Spleen (tissue), 11 donors: ENCODE measurements around the gene PIK3C2G. TPM values are rescaled to one million over a fixed set of nuclear protein-coding genes. Genes with fewer than 3 reads are reported as not detected.

Experiments
- DNase-seq: peaks from one replicate; pipeline ENCODE4 v3.0.0-alpha.2; 2020
- H3K27ac ChIP-seq, 8 donors: fragments of 200-600 bp; sonication (generic) in 7 of 8; 1 replicate in 4 of 8; 2 replicates in 4 of 8; pipeline versions ENCODE4 v1.5.0 to v1.8.0; 2016 to 2021; ENCODE audit warnings: inconsistent platforms in 4 of 8, mild to moderate bottlenecking in 4 of 8, moderate library complexity in 1 of 8
- H3K27me3 ChIP-seq, 7 donors: fragments of 200-600 bp; sonication (generic) in 6 of 7; replicated peaks in 1 of 7; 1 replicate in 4 of 7; 2 replicates in 3 of 7; pipeline versions ENCODE4 v1.5.0 to v1.8.0; 2016 to 2021; ENCODE audit warnings: inconsistent platforms in 3 of 7, mild to moderate bottlenecking in 1 of 7
- H3K36me3 ChIP-seq, 6 donors: fragments of 200-600 bp; sonication (generic) in 5 of 6; 1 replicate in 4 of 6; 2 replicates in 2 of 6; pipeline versions ENCODE4 v1.5.0 to v1.8.0; 2016 to 2021; ENCODE audit warnings: inconsistent platforms in 2 of 6
- H3K4me1 ChIP-seq, 6 donors: fragments of 200-600 bp; sonication (generic) in 5 of 6; 1 replicate in 3 of 6; 2 replicates in 3 of 6; pipeline versions ENCODE4 v1.5.0 to v1.8.0; 2016 to 2021; ENCODE audit warnings: inconsistent platforms in 3 of 6
- H3K4me3 ChIP-seq, 8 donors: fragments of 200-600 bp; sonication (generic) in 7 of 8; 1 replicate in 4 of 8; 2 replicates in 4 of 8; pipeline versions ENCODE4 v1.5.0 to v1.8.0; 2016 to 2021; ENCODE audit warnings: inconsistent platforms in 4 of 8, mild to moderate bottlenecking in 4 of 8, moderate library complexity in 2 of 8
- H3K9me3 ChIP-seq, 8 donors: fragments of 200-600 bp; sonication (generic) in 7 of 8; 1 replicate in 4 of 8; 2 replicates in 4 of 8; pipeline versions ENCODE4 v1.5.0 to v1.8.0; 2016 to 2021; ENCODE audit warnings: inconsistent platforms in 4 of 8
- POLR2A ChIP-seq, 3 donors: fragments of 450-650 bp; IDR thresholded peaks; one replicate each; pipeline ENCODE4 v1.5.1; 2017; ENCODE audit warnings: antibody characterized with exemption in 3 of 3, mild to moderate bottlenecking in 1 of 3
- POLR2AphosphoS5 ChIP-seq, 3 donors: sonication (generic); formaldehyde crosslinking; IDR thresholded peaks; one replicate each; pipeline ENCODE4 v1.5.1; 2017; ENCODE audit warnings: antibody characterized with exemption in 3 of 3
- WGBS, 5 donors: extraction: QIAGEN DNeasy Blood & Tissue Kit in 3 of 5; methylation state at CpG; one replicate each; pipeline versions ENCODE4 v1.1.5 to v1.1.7; 2013 to 2018; 5-methylcytosine and 5-hydroxymethylcytosine counted together
- intact Hi-C: fragments of 100-400 bp; cut with DNase I; formaldehyde crosslinking; loops from one replicate; pipeline ENCODE4 v1.15.0; 2023; ENCODE audit warnings: low total_unique reads
- polyA plus RNA-seq, 3 donors: library from polyadenylated mRNA; stranded (reverse); fragments of 200-250 nt; gene quantifications; one replicate each; pipeline ENCODE4 v1.2.1, GENCODE V29; 2013
- total RNA-seq, 7 donors: library from RNA; depleted of rRNA in 3 of 7; stranded (reverse); fragments of >200 nt in 3 of 7; fragmentation: NEBNext Ultra II Directional in 4 of 7; extraction: Animal tissue kit (Norgen Biotek cat#: 25700) in 4 of 7; gene quantifications; one replicate each; pipeline versions ENCODE4 v1.1.0 to v1.2.1, GENCODE V29; 2016 to 2021
- TF ChIP-seq, protein P1 (sequence below), 11 experiments: fragments of 200-600 bp in 7 of 11; fragments of 450-650 bp in 4 of 11; sonication (generic) in 4 of 11; IDR thresholded peaks in 8 of 11; conservative IDR thresholded peaks in 3 of 11; 1 replicate in 7 of 11; 2 replicates in 4 of 11; pipeline versions ENCODE4 v1.4.0 to v1.8.0; 2016 to 2021; ENCODE audit warnings: antibody characterized with exemption in 11 of 11, inconsistent platforms in 4 of 11, mild to moderate bottlenecking in 1 of 11
- donor health status: healthy with polysubstance abuse.
- donor health status: DM: no; HTN: no; CAD: no; lungs with moderate emphysema.
- donor health status: DM: no; HTN: no; CAD: no.
- donor health status: Bipolar disorder and iron deficiency.
- donor health status: healthy.
- donor health status: DM: no; HTN: no; CAD: no.
- donor health status: DM: yes; HTN: yes; CAD: no.

The PIK3C2G gene
- total and polyA plus RNA-seq, 10 donors, result not detected

DNA sequence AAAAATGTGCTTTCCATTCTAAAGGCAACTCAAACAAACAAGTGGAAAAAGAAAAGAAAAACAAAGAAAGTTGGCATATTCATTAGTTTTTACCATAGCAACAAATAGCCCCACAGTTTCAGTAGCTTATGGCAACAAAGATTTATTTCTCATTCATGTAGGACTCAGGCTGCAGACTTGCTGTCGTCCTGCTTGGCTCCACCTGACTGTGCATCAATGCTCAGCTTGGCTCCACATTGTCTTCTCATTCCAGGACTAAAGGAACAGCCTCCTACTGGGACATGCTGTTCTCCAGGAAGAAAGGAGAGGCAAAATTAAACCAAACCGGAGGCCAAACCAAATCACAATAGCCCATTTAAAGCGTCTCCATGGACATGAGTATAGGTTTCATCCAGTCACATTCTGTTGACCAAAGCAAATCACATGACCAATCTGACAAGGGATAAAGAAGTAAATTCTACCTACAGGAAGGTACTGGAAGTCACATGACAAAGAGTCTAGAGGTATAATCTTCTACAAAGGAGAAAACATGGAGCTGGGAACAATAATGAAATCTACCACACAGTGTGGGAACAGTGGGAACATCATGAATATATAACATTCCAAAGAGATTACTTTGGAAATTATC, 222.5 kb downstream of the PIK3C2G start:
- DNase-seq, result no peak
- Histone ChIP-seq H3K4me1 (no peaks in the 10 kb centered on the region), H3K27me3 (no peaks in the 10 kb centered on the region), H3K4me3 (no peak overlapping the region), H3K27ac (no peak overlapping the region), H3K36me3 (no peaks in the 10 kb centered on the region), H3K9me3 (no peaks in the 10 kb centered on the region)
- 80 to 90% (median 88%) methylated on average over 3 of the region's 3 CpGs for WGBS, 5 donors
- TF ChIP-seq, protein P1, sequence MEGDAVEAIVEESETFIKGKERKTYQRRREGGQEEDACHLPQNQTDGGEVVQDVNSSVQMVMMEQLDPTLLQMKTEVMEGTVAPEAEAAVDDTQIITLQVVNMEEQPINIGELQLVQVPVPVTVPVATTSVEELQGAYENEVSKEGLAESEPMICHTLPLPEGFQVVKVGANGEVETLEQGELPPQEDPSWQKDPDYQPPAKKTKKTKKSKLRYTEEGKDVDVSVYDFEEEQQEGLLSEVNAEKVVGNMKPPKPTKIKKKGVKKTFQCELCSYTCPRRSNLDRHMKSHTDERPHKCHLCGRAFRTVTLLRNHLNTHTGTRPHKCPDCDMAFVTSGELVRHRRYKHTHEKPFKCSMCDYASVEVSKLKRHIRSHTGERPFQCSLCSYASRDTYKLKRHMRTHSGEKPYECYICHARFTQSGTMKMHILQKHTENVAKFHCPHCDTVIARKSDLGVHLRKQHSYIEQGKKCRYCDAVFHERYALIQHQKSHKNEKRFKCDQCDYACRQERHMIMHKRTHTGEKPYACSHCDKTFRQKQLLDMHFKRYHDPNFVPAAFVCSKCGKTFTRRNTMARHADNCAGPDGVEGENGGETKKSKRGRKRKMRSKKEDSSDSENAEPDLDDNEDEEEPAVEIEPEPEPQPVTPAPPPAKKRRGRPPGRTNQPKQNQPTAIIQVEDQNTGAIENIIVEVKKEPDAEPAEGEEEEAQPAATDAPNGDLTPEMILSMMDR (IDR thresholded peaks at IDR 0.05 in 8 of 11, conservative IDR thresholded peaks at IDR 0.05 in 3 of 11), result no peak
- TF ChIP-seq POLR2AphosphoS5 (IDR thresholded peaks at IDR 0.05) (no peak), POLR2A (IDR thresholded peaks at IDR 0.05) (no peak)
- intact Hi-C loops, result no loop called here

DNA sequence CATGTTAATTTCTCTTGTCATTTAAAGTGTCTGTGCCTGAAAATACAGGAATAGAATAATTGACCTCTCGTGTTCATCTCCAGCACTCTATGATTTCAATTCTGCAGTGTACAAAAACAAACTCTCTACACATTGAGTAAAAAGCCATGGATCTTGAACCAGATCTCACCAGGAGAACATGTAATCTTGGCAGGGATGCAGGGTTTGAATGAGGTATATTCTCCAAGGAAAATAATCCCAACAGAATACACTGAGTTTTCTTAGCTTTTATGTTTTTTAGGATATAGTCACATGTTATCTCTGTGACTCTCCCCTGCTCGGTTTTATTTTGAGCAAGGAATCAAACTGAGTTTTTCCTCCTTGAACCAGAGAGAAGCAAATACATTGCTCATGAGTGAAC, 224.7 kb downstream of the PIK3C2G start:
- Histone ChIP-seq H3K9me3 (no peaks in the 10 kb centered on the region), H3K36me3 (no peaks in the 10 kb centered on the region), H3K4me1 (no peaks in the 10 kb centered on the region), H3K27ac (no peak overlapping the region), H3K4me3 (no peak overlapping the region), H3K27me3 (no peaks in the 10 kb centered on the region)
- TF ChIP-seq POLR2A (IDR thresholded peaks at IDR 0.05) (no peak), POLR2AphosphoS5 (IDR thresholded peaks at IDR 0.05) (no peak)
- TF ChIP-seq, protein P1 (IDR thresholded peaks at IDR 0.05 in 8 of 11, conservative IDR thresholded peaks at IDR 0.05 in 3 of 11), result no peak
- intact Hi-C loops, result no loop called here
- no peak for DNase-seq
- WGBS, 5 donors, result 66 to 82% (median 69%) methylated on average over 2 of the region's 2 CpGs

DNA sequence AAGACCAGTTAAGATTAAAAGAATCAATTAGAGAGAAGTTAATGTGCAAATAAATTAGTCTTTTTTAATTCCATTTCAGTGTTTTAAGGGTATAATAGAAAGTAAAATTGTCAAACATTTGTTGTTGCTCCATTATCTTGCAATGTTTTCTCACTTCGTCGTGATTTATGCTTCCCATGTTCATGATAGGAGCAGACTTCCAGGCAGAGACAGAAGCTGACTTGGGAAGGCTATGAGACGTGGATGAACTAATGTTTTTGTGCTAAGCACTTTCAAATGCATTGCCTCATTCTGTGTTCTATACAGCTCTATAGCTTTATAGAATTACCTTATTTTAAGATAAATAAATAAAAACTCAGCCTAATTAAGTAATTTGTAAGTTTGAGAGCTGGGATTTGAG, 226.2 kb downstream of the PIK3C2G start:
- DNase-seq, result no peak
- Histone ChIP-seq H3K4me1 (no peaks in the 10 kb centered on the region), H3K27me3 (no peaks in the 10 kb centered on the region), H3K4me3 (no peak overlapping the region), H3K36me3 (no peaks in the 10 kb centered on the region), H3K9me3 (no peaks in the 10 kb centered on the region), H3K27ac (no peak overlapping the region)
- whole genome bisulfite sequencing, 5 donors, result 77 to 88% (median 80%) methylated on average over 3 of the region's 3 CpGs
- TF ChIP-seq POLR2AphosphoS5 (IDR thresholded peaks at IDR 0.05) (no peak), POLR2A (IDR thresholded peaks at IDR 0.05) (no peak)
- TF ChIP-seq, protein P1 (IDR thresholded peaks at IDR 0.05 in 8 of 11, conservative IDR thresholded peaks at IDR 0.05 in 3 of 11), result no peak
- intact Hi-C loops, result no loop called here

DNA sequence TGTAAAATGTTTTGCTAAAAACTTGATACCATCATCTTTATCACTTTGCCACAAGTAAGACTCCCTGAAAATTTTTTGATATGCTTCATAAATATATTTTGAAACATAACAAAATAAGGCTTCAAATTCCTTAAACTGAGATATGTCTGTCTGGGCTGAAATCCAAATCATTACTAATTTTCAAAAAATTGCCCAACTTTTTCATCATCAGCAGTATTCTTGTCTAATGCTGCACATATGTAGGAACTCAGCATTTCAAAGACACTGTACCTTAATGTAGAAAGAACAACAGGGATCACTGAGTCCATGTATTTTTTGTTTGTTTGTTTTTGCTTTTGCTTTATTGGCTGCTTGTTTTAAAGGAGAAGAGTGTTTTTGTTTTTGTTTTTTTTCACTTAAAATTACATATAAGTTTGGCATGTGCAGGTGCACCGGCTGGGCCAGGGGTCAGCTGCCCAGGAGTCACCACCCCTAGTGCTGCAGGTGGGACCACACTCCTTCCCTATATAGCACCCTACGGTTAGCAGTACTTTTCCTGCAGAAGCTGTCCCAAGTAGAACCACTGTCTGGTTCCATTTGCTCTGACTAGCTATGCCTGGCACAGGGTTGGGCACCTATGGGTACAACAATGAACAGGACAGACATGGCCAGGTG, 231.2 kb downstream of the PIK3C2G start:
- H3K9me3 ChIP-seq, result no peaks in the 10 kb centered on the region
- H3K4me1 ChIP-seq, result no peaks in the 10 kb centered on the region

More for the DNA sequence above, 231.2 kb downstream of the PIK3C2G start:
- DNase-seq, result no peak
- TF ChIP-seq POLR2A (IDR thresholded peaks at IDR 0.05) (no peak), POLR2AphosphoS5 (IDR thresholded peaks at IDR 0.05) (no peak)
- TF ChIP-seq, protein P1 (IDR thresholded peaks at IDR 0.05 in 8 of 11, conservative IDR thresholded peaks at IDR 0.05 in 3 of 11), result no peak
- intact Hi-C loops, result no loop called here
- no peaks in the 10 kb centered on the region for H3K36me3 ChIP-seq
- H3K27me3 ChIP-seq, result no peaks in the 10 kb centered on the region
- no peak overlapping the region for H3K27ac ChIP-seq
- H3K4me3 ChIP-seq, result no peak overlapping the region
- 80 to 87% (median 85%) methylated on average over 2 of the region's 2 CpGs for WGBS, 5 donors
